22Rv1 (cell line): ENCODE results near the gene FAM111A.

ENCODE experiments used
- CTCF ChIP-seq: fragments of 450-650 bp; IDR thresholded peaks from 2 replicates; pipeline ENCODE4 v1.5.1; 2017; ENCODE audit warnings: mild to moderate bottlenecking
- ZFX ChIP-seq: fragments of 450-650 bp; IDR thresholded peaks from 2 replicates; pipeline ENCODE4 v1.6.1; 2017; ENCODE audit warnings: antibody characterized with exemption, borderline replicate concordance

GRCh38 chr11:59198726-59199125, 56.1 kb downstream of the FAM111A start:
- TF ChIP-seq CTCF (no peak), ZFX (no peak)
